SKM-1 treated with dmso at 0.1 percent for 144 hours (cell line): Measurements from ENCODE around the gene PDE11A.
"Not testable (repeated sequence)": the region's sequence is repeated elsewhere in the genome, so short reads cannot be mapped to it uniquely, and the experiment has no call there.

Experiments used
- DNase-seq: peaks from one replicate; lab custom pipeline; 2025; ENCODE audit not compliant: unreplicated experiment; lab: John Stamatoyannopoulos, UW

The PDE11A gene

GRCh38 chr2:177886824-177887223, 185.8 kb downstream of the PDE11A start:
- no peak for DNase-seq

- DNase-seq, result no peak
Measured at GRCh38 chr2:177885828-177886466, 186.6 kb downstream of the PDE11A start.

- no peak for DNase-seq
Measured at GRCh38 chr2:177883177-177883576, 189.4 kb downstream of the PDE11A start.

- DNase-seq, result no peak
Measured at GRCh38 chr2:177882501-177882900, 190.1 kb downstream of the PDE11A start.

GRCh38 chr2:177881921-177882320, 190.7 kb downstream of the PDE11A start:
- DNase-seq, result no peak

GRCh38 chr2:177881008-177881747, 191.4 kb downstream of the PDE11A start:
- no peak for DNase-seq

- no peak for DNase-seq
Measured at GRCh38 chr2:177880285-177880684, 192.3 kb downstream of the PDE11A start.

- DNase-seq, result no peak
Measured at GRCh38 chr2:177876950-177877349, 195.6 kb downstream of the PDE11A start.

GRCh38 chr2:177874686-177875085, 197.9 kb downstream of the PDE11A start:
- DNase-seq, result no peak

GRCh38 chr2:177873915-177874314, 198.7 kb downstream of the PDE11A start:
- DNase-seq, result no peak

- no peak for DNase-seq
Measured at GRCh38 chr2:177872286-177872685, 200.3 kb downstream of the PDE11A start.

- no peak for DNase-seq
Measured at GRCh38 chr2:177869912-177870311, 202.7 kb downstream of the PDE11A start.

- no peak for DNase-seq
Measured at GRCh38 chr2:177869209-177869608, 203.4 kb downstream of the PDE11A start.

GRCh38 chr2:177868806-177869205, 203.8 kb downstream of the PDE11A start:
- no peak for DNase-seq

GRCh38 chr2:177857538-177857937, 215.0 kb downstream of the PDE11A start:
- no peak for DNase-seq

GRCh38 chr2:177852389-177852788, 220.2 kb downstream of the PDE11A start:
- DNase-seq, result no peak

- DNase-seq, result no peak
Measured at GRCh38 chr2:177843188-177843587, 229.4 kb downstream of the PDE11A start.

GRCh38 chr2:177842243-177842642, 230.3 kb downstream of the PDE11A start:
- DNase-seq, result no peak

- DNase-seq, result not testable (repeated sequence)
Measured at GRCh38 chr2:177835418-177836204, 237.0 kb downstream of the PDE11A start.

GRCh38 chr2:177832611-177833433, 239.8 kb downstream of the PDE11A start:
- no peak for DNase-seq

GRCh38 chr2:177830881-177831386, 241.6 kb downstream of the PDE11A start:
- no peak for DNase-seq
